ENCODE measurements around the gene DOCK11.
A peak's percentile ranks its signal among the peaks of the same experiment; 100 is the strongest.

DOCK11 gene

DNA sequence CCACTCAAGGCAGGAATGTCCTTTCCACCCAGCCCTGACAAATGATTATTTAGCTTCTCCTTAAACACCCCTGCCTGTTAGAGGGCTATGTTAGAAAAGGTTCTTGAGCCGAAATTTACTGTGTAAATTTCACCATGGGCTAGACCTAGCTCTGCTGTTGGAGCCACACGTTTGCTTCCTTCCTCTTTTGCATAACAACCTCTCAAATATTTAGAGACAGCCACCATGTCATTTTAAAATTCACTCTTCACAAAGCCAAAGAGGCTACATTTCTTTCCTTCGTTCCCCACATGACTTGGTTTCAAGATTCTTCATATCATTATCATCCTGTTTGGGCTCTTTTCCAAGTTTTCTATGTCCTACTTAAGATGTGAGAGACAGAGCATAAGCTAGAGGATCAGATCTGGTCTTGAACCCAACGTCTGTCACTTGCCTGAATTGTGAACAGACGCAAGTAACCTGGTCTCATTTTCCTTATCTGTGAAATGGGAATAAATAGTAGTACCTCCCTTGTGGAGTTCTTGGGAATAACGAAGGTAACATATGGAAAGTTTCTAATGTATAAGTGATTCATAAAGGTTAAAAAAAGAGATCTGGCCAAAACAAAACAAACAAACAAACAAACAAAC is 6.7 kb downstream of the DOCK11 start:
- no peak for DNase-seq

DNA sequence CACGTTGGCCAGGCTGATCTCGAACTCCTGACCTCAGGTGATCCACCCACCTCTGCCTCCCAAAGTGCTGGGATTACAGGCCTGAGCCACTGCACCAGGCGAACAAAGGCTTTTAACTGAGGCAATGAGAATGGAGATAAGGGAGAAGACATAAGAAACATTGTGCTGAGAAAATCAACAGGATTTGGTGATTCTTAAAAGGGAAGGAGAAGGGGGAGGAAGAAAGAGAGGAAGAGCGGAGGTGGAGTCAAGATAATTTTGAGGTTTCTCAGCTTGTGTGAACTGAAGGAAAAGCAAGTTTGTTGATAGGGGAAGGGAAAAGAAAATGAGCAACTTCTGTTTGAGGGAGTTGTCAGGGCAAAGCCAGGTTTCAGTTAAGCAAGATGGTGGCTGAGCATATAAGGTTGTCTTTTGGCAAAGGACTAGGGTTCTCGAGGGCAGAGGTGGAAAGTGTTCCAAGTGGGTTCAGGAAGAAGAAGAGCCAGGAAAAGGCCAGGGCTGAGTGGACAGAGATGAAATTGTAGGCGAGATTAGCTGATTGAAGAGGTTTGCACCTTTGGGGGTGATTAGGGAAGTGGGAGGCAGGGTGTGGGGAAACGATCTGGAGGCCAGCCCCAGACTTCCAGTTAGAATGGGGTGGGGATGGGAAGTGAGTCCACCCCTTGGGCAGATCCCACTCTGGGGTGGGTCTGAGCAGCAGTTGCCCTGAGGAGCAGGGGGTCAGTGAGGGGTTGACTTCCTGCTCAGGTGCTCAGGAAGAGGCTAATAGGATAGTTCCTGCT is 7.8 kb downstream of the DOCK11 start:
- no peak for DNase-seq

DNA sequence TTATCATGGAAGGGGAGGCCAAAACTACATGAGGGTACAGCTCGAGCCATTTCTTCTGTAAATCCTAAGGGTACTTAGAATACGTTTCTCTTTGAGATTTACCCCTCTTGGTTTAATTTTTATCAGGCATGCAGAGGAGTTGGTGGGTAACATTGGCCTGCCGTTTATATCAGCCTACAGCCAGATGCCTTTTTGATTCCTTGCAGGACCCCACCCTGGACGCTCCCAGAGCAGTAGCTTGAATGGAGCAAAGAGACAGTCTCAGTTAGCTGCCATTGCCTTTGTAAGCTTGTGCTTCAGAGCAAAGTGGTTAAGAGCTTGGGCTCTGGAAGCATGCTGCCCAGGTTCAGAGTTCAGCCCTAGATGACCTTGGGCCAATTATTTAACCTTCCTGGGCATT is 9.0 kb downstream of the DOCK11 start:
- no peak for DNase-seq

DNA sequence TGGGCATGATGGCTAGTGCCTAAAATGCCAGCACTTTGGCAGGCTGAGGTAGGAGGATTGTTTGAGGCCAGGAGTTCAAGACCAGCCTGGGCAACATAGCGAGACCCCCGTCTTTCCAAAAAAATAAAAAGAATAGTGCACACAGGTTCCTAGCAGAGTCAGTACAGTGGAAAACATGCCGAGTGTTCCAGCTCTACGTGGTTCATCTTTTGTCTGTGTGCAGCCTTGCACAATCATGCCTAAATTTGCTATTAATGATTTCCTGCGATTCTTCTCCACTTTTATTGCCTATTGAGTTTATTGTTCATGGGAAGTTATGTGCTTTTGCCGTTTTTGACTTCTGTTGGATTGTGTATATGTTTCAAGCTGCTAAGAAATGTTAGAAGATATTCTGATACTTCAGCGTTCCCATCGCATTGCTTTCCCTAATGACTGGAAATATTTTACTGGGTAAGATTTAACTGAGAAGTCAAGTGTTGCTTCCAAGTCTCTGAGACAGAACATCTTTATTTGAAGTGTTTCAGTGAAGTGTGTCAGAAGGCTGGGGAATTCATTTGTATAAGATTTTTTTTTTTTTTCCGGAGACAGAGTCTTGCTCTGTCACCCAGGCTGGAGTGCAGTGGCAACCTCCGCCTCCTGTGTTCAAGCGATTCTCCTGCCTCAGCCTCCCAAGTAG is 11.3 kb downstream of the DOCK11 start:
- no peak for DNase-seq

DNA sequence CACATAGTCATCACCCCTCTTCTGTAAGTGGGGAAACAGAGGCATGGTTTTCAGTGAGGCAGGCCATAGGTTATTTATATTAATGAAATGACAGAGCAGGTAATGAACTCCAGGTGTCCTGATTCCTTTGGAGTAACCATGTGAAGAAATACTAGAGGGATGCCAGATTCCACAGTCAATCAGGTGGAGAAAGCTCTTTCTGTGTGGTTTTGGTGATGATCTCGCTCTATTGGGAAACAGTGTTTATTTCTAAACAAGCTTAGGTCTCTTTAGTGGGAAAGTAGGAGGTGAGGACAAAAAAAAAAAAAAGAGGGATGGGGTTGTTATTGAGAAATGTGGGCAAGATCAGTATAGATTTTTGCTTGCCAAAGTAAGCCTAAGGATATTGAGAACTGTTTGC is 12.2 kb downstream of the DOCK11 start:
- peak; percentile 24 for DNase-seq

DNA sequence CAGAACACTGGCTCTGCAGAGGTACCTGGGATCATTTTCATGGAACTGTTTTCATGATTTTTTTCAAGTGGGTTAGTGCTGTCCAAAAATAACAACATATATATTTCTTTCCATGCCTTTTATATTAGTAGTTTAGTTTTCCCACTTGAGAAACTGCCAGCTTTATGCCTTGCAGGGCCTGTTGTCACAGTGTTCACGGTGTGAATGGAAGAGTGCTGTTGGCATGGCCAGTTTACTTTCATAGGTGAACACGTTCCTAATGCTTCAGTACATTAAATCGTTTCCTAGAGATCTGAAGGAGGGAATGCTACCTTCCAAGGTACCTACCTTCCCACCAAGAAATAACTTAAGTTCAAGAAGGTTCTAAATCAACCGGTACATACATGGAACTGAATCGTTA is 12.6 kb downstream of the DOCK11 start:
- no peak for DNase-seq

DNA sequence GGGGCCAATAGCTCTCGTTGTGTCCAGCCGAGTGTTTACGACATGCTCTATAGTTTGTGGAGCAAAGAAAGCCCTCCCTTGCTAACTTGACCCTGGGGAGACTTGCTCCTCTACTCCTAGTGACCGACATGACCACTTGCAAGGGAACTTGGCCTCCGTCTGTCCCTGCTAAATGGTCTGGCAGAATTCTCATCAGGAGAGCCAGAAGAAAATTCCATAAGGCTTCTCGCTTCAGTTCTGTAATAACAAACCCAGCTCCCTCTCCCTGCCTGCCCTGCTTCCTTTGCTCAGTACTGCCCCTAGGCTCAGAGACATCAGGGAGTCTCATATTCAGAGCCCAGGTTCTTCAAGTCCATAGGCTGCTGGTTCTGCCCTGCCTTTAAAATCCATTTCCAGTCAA is 13.0 kb downstream of the DOCK11 start:
- DNase-seq, result no peak

DNA sequence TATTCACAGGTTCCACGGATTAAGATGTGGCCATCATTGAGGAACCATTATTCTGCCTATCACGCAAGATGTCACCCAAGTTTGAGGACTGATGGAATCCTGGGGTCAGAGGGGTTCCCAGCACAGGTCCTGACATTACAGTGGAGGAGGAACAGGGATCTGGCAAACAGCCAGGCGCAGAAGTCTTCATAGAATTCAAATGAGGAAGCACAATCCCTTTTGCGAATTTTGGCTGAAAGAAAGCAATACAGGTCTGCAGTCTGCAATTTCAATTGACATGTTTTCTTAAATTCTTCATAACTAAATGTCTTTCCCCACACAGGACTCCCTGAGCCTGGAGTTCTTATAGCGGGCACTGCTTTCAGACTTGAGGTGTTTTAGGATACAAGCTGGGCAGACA is 14.5 kb downstream of the DOCK11 start:
- DNase-seq, result no peak

DNA sequence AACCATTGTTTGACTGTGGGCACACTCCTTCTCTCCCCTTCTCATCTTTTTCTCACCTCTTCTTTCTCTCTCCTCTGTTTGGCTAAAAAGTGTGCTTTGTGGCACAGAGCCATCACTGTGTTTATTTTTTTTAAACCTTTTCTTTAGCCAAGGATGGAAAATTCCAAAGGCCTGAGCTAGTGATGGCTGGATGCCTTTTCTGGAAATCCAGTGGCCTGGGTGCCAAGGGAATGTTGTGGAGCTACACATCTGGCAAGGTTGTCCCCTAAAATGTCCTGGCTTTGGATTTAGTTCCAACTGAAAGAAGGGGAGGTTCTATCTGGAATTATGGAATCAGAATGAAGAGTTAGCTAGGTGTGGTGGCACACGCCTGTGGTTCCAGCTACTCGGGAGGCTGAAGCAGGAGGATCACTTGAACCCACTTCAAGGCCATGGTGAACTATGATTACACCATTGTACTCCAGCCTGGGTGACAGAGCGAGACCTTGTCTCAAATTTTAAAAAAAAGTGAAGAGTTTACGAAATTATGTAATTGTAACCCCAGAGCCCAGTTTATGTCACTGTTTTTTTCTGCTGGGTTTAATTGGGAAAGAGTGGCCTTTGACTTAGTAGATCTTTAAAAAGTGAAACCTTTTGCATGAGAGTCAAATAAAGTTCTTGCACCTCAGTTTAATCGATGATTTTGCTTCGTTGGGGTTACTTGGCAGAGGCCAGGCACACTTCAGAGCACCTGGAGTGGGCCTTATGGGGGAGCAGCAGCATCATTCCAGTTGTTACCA is 17.7 kb downstream of the DOCK11 start:
- DNase-seq, result no peak

DNA sequence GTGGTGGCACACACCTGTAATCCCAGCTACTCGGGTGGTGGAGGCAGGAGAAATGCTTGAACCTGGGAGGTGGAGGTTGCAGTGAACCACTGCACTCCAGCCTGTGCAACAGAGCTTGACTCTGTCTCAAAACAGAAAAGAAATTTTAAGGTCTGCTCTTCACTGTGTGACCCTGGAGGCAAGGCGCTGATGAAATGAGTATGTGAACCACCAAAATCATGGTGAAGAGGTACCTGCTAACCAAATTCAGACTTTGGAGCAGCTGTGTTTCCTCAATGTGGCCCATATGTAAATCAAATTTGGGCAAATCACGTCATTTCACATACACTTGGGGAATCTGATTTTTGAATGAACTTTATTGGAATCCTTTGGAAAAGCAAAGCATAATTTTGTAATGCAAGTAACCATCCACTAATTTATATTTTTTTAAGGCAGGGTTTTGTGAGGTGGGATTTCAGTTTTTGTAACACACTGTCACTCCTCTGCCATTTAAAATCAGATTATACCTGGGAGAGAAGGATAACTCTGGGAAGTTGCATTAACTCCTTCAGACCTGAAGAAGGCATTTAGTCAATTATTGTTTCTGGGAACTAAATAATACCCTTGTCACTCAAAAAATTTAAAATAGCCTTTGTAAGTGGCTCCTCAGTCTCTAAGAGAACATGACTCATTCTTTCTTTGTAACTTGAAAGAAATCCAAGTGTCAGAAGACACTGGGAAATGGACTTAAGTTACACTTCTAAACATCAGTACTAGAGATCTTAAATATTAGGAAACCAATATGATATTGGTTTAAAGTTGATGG is 24.0 kb downstream of the DOCK11 start:
- peak; percentile 69 for DNase-seq

DNA sequence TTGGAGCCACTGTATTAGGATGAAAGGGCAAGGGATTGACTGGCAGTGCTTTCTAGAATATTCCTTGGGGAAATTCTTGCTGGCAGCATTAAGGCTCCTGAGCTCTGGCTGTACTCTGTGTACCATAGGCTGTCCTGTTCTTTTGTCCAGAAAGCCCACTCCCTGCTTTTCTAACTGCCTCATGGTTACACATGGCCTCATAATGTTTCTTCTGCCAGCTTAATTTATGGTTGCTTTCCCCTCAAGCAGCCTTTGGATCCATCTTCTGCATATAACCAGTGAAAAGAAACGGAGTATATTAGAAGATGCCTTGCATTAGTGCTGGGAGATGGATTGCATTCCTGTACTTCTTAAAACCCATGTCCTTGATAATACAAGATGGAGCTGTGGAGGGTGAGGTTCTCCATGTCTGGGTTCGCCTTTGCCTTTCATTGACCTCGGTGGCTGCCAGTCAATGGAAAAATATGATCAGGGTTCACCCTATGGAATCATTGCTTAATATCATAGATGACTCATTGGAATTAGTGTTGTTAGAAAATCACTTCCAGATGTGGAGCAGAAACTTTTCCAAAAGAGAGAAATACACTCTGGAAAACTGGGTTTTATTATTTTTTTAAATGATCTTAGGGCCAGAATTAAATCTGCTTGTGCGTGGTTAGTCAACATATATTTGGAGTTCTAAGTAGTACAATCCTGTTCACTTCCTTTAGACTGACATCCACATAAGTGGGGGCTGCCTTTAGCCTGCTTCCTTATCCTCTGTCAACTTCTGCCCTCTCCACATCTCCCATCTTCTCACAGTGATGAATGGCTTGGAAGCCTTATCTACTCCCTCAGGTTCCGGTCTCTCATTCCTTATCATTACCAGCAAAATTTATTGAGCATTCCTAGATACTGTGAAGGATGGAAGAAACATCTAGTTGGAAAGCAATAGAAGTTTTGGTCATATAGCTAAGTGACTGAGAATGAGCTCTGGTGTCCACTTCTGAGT is 24.9 kb downstream of the DOCK11 start:
- DNase-seq, result peak; percentile 89

DNA sequence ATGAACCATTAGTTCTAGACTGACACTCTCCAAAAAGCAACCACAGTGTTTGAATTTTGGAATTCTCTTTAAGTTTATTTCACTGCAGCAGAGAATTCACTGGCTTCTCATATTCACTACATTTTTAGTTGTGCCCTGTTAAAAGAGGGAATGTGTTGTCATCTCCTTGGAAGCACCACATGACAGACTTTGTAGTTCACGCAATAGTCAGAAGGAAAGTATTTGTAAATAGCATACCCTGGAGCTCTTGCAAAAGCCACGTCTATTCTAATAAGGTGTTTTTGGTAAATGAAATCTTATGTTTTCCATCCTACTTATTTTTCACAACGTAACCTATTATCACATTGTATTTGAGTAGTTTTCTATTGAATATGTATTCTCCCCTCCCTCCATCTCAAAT is 25.8 kb downstream of the DOCK11 start:
- DNase-seq, result peak; percentile 82

DNA sequence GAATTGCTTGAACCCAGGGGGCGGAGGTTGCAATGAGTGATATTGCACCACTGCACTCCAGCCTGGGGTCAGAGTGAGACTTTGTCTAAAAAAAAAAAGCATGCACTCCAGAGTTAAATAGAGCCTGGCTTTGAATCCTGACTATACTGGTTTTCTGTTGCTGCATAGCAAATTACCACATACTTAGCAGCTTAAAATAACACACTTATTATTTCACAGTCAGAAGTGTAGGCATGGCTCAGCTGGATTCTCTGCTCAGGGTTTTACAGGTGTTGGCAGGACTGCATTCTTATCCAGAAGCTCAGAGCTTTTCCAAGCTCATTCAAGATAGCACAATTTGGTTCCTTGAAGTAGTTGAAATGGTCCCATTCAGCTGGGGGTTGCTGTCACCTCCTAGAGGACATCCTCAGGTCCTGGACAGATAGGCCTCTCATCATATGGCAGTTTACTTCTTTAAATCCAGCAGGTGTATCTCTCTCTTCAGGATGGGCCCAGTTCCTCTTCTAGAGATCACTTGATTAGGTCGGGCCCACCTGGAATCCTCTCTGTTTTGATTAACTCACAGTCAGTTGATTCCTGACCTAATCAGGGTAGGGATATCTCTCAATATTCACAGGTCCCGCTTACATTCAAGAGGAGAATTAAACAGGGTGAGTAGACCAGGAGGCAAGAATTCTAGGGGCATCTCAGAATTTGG is 26.8 kb downstream of the DOCK11 start:
- no peak for DNase-seq

DNA sequence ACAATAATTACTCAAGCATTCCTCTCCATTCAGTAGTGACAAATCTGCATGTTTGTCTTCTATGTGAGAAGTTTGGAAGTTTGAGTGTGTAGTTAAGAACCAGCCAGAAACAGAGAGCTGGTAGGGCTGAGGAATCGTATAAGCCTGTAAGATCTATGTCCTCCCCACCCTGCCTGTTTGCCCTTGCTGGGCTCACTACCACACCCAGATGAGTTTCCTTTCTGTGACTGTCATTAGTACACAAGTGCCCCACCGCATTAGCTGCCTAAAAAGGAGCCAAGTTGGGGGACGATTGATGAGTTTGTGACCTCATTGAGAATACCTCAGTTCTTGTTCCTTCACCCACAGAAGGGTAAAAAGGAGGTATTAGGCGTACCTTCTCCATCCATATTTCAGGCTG is 28.3 kb downstream of the DOCK11 start:
- DNase-seq, result no peak

DNA sequence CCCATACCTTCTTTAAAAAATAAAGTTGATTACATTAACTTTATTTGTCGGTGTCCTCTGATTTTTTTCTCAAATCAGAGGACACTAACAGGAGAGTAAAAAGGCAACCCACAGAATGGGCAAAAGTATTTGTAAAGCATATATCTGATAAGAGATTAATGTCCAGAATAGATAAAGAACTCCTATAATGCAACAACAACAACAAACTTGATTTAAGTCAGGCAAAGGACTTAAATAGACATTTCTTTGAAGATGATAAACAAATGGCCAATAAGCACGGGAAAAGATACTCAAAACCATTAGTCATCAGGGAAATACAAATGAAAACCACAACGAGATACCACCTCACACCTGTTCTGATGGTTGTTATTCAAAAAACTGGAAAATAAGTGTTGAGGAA is 28.7 kb downstream of the DOCK11 start:
- DNase-seq, result no peak

DNA sequence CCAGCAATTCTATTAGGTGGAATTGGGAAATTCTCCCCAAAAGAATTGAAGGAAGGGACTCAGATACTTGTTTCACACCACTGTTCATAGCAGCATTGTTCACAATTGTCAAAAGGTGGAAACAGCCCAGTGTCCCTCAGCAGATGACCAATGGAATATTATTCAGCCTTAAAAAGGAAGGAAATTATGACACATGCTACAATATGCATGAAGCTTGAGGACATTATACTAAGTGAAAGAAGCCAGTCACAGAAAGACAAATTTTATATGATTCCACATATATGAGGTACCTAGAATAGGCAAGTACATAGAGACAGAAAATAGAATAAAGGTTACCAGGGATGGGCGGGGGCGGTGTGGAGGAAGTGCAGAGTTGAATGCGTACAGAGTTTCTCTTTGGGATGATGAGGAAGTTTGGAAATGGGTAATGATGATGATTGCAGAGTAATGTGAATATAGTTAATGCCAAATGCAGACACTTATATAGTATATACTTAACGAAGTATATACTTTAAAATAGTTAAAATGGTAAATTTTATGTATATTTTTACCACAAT is 29.6 kb downstream of the DOCK11 start:
- DNase-seq, result no peak

DNA sequence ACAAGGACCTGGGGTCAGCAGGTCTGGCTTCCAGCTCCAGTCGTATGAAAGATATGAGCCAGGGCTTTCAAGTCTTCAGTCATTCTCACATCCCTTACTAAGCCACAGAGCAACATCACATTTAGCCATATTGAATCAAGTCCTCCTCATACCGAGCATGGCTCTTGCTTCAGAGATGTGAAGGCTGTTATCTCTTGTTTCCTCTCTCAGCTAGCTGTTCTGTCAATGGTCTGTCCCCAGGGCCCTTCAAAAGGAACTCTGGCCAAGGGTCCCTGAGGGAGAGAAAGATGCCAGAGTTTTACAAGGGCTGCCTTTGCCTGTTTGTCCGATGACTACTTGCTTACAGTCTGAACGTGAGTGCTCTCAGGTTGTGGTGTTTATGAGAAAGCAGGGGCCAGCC is 30.5 kb downstream of the DOCK11 start:
- no peak for DNase-seq

DNA sequence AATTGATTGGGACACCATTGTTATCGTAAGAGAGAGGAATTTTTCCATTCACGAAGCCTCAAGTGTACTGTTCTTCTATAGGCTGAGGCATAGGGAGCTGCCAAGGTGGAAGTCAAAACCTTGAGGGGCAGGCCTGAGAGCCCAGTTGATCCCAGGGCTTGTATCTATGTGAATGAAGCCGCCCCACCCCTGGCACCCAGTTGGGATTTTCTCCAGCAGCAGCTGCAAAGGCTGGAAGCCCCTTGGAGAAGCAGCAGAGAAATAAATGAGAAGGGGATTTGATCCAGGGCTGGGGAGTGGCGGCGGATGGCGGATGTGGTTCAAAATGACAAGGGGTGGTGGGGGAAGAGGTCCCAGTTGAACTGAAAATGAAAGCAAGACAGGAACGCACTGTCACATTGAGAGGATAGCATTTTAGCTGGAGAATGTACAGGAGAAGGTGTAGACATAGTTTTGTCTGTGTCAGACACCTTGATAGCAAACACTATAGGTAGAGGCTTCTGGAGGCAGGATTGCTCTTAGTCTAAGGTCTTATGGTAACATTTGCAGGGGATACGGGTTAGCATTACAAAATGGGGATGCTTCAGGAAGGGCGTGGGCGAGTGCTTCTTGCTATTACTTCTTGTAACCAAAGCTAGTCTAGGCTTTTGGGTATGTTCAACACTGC is 32.6 kb downstream of the DOCK11 start:
- DNase-seq, result no peak

DNA sequence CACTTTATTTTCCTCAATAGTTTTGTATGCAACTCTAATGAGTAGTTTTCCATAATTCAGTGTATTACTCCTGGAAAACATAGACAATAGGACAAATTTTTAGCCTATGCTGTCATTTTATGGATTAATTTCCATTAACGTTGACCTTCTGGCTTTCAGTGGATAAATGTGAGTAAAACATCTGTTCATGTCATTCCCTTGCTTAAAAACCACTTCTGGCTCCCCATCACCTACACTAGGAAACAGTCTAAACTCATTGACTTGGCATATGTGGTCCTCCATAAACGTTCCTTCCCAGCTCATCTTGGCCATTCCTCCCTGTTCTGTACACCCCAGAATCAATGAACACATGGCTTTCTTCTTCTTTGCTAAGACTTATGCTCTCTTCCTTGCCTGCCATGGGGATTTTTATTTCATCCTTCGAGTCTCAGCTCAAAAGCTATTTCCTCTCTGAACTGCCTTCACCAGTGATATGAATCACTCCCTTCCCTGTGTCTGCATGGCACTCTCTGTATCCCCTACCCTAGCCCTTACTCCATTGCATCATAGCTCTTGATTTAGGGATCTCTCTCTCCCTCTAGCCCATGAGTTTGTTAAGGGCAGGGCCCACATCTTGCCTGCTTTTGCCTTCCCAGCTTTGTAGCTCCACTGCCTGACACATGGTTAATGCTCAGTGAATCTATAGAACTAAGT is 34.8 kb downstream of the DOCK11 start:
- DNase-seq, result peak; percentile 62

Data from HCEC 1CT (cell line).